GM12892 (cell line): ENCODE data around the gene NES.

Experiments
- DNase-seq: peaks from one replicate; pipeline ENCODE4 v3.0.0; 2011; ENCODE audit not compliant: insufficient read length
- FAIRE-seq: peaks from 2 replicates; lab custom pipeline; 2011; peaks lifted over from hg19 to GRCh38; lab: Jason Lieb, UNC
- POLR2A ChIP-seq: IDR thresholded peaks from 2 replicates; pipeline ENCODE4 v1.6.1; 2011; ENCODE audit warnings: low read depth, low read length, control low read depth
- POLR2AphosphoS5 ChIP-seq: IDR thresholded peaks from 2 replicates; pipeline ENCODE4 v1.6.1; 2011; ENCODE audit warnings: low read depth, low read length, control low read depth
- TAF1 ChIP-seq: IDR thresholded peaks from 2 replicates; pipeline ENCODE4 v1.6.1; 2011; ENCODE audit warnings: low read depth, mild to moderate bottlenecking, control low read depth, low read length, borderline replicate concordance

Gene NES

GRCh38 chr1:156664767-156665411, 12.3 kb downstream of the NES start:
- DNase-seq (peak; percentile 76), FAIRE-seq (no peak)
- peak; percentile 75 for TF ChIP-seq POLR2AphosphoS5
- no peak for TF ChIP-seq TAF1
- TF ChIP-seq POLR2A: peak; percentile 73; the same call in 1 of the 2 replicates

- DNase-seq (no peak), FAIRE-seq (no peak)
- TF ChIP-seq POLR2AphosphoS5: no peak
- TF ChIP-seq POLR2A: no peak
- no peak for TF ChIP-seq TAF1
These were observed 13.0 kb downstream of the NES start for GRCh38 chr1:156664046-156664766.

- no peak for FAIRE-seq
- TF ChIP-seq POLR2AphosphoS5 (no peak), POLR2A (no peak), TAF1 (no peak)
- DNase-seq: no peak
These were observed 14.0 kb downstream of the NES start for GRCh38 chr1:156663178-156663577.

GRCh38 chr1:156662800-156663055, 14.5 kb downstream of the NES start:
- DNase-seq: no peak
- FAIRE-seq: no peak

GRCh38 chr1:156662005-156662799, 15.0 kb downstream of the NES start:
- TF ChIP-seq TAF1: no peak
- no peak for TF ChIP-seq POLR2AphosphoS5
- no peak for TF ChIP-seq POLR2A
- DNase-seq: no peak
- peak; percentile 58 for FAIRE-seq

More at GRCh38 chr1:156662800-156663055, 14.5 kb downstream of the NES start:
- no peak for TF ChIP-seq POLR2AphosphoS5
- no peak for TF ChIP-seq POLR2A
- TF ChIP-seq TAF1: no peak

- FAIRE-seq: no peak
These were observed 16.5 kb downstream of the NES start for GRCh38 chr1:156660752-156661112.

GRCh38 chr1:156659988-156660751, 17.0 kb downstream of the NES start:
- TF ChIP-seq TAF1 (no peak), POLR2AphosphoS5 (peak; percentile 89), POLR2A (peak; percentile 69; the same call in 1 of the 2 replicates)
- FAIRE-seq (peak; percentile 95), DNase-seq (peak; percentile 99)

More at GRCh38 chr1:156660752-156661112, 16.5 kb downstream of the NES start:
- no peak for TF ChIP-seq POLR2A
- no peak for TF ChIP-seq POLR2AphosphoS5
- no peak for DNase-seq

- TF ChIP-seq POLR2A (no peak), POLR2AphosphoS5 (no peak), TAF1 (no peak)
- FAIRE-seq (no peak), DNase-seq (no peak)
These were observed 17.6 kb downstream of the NES start for GRCh38 chr1:156659661-156659987.

GRCh38 chr1:156658945-156659574, 18.1 kb downstream of the NES start:
- TF ChIP-seq POLR2A: no peak
- no peak for TF ChIP-seq POLR2AphosphoS5
- no peak for TF ChIP-seq TAF1
- FAIRE-seq (no peak), DNase-seq (no peak)

- FAIRE-seq (no peak), DNase-seq (no peak)
- TF ChIP-seq TAF1 (no peak), POLR2A (no peak), POLR2AphosphoS5 (no peak)
These were observed 18.7 kb downstream of the NES start for GRCh38 chr1:156658496-156658895.

GRCh38 chr1:156657741-156658319, 19.4 kb downstream of the NES start:
- FAIRE-seq: no peak
- no peak for TF ChIP-seq POLR2AphosphoS5
- TF ChIP-seq TAF1: no peak
- TF ChIP-seq POLR2A: no peak

More at GRCh38 chr1:156657741-156658319, 19.4 kb downstream of the NES start:
- DNase-seq: no peak
